GM11168 (cell line): ENCODE measurements around the gene CTSO.
"Not testable (repeated sequence)": the region's sequence is repeated elsewhere in the genome, so short reads cannot be mapped to it uniquely, and the experiment has no call there.

Experiments
- in situ Hi-C: fragments of 300-500 bp; cut with MboI; formaldehyde crosslinking; loops from one replicate; pipeline ENCODE4 v1.12.0; 2022; ENCODE audit warnings: low sequenced_read_pairs; ENCODE audit not compliant: unreplicated experiment

CTSO gene

GRCh38 chr4:155909615-155910226, 43.9 kb downstream of the CTSO start:
- in situ Hi-C loops = no loop called here

GRCh38 chr4:155908187-155909139, 45.2 kb downstream of the CTSO start:
- in situ Hi-C loops = no loop called here

- in situ Hi-C loops = no loop called here
Measured at GRCh38 chr4:155907556-155907955, 46.1 kb downstream of the CTSO start.

GRCh38 chr4:155906554-155907247, 47.0 kb downstream of the CTSO start:
- in situ Hi-C loops = no loop called here

GRCh38 chr4:155904331-155904730, 49.3 kb downstream of the CTSO start:
- in situ Hi-C loops = no loop called here

GRCh38 chr4:155903453-155903852, 50.2 kb downstream of the CTSO start, which contains the start of gene TDO2:
TDO2 (plus strand) TSS chr4:155903696; CDS start chr4:155903759, 63 bp downstream.
- in situ Hi-C loops = no loop called here

GRCh38 chr4:155901013-155901412, 52.7 kb downstream of the CTSO start:
- in situ Hi-C loops = no loop called here

GRCh38 chr4:155900381-155900780, 53.3 kb downstream of the CTSO start:
- in situ Hi-C loops = no loop called here

- in situ Hi-C loops = no loop called here
Measured at GRCh38 chr4:155899891-155900290, 53.8 kb downstream of the CTSO start.

GRCh38 chr4:155898371-155898770, 55.3 kb downstream of the CTSO start:
- in situ Hi-C loops = not testable (repeated sequence)

- in situ Hi-C loops = no loop called here
Measured at GRCh38 chr4:155891058-155891457, 62.6 kb downstream of the CTSO start.

GRCh38 chr4:155889946-155890345, 63.7 kb downstream of the CTSO start:
- in situ Hi-C loops = no loop called here

GRCh38 chr4:155889031-155889793, 64.5 kb downstream of the CTSO start:
- in situ Hi-C loops = no loop called here

GRCh38 chr4:155887847-155888570, 65.7 kb downstream of the CTSO start:
- in situ Hi-C loops = no loop called here

- in situ Hi-C loops = no loop called here
Measured at GRCh38 chr4:155887045-155887444, 66.6 kb downstream of the CTSO start.

- in situ Hi-C loops = no loop called here
Measured at GRCh38 chr4:155885666-155886065, 68.0 kb downstream of the CTSO start.

GRCh38 chr4:155883895-155884294, 69.8 kb downstream of the CTSO start:
- in situ Hi-C loops = no loop called here

- in situ Hi-C loops = no loop called here
Measured at GRCh38 chr4:155881555-155881954, 72.1 kb downstream of the CTSO start.

- in situ Hi-C loops = no loop called here
Measured at GRCh38 chr4:155879767-155880166, 73.9 kb downstream of the CTSO start.
